ENCODE data around the gene TMTC1.

Gene TMTC1

DNA sequence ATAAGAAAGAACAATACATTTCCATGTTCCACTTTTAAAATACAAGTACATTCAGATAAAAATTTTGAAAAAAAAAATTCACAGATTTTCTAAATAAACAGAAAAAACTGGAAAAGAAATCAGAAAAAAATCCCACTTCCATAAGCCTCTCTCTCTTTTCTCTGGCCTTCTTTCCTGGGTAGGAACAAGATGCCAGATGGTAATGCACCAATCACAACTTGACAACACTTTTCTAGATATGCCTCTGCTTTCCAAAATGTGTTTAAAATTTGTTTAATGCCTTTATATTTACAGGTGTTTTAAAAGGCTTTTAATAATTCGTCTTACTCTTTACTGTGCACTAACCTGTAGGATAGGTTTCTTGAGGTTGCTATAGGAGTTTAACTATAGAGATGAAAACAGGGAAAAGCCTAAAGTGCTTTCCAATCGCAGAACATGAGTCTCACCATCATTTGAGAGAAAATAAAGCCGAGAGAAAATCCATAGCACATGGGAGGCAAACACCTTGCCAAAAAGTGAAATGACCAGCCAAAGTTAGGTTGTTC, 74.2 kb downstream of the TMTC1 start:
- no peak for DNase-seq (ENCODE audit: low spot score)

- DNase-seq (ENCODE audit: low spot score) = no peak
These were observed 74.7 kb downstream of the TMTC1 start for GRCh38 chr12:29709054-29709453.

- DNase-seq (ENCODE audit: low spot score) = no peak
These were observed 75.9 kb downstream of the TMTC1 start for GRCh38 chr12:29707846-29708245.

- no peak for DNase-seq (ENCODE audit: low spot score)
These were observed 77.4 kb downstream of the TMTC1 start for GRCh38 chr12:29706311-29706710.

DNA sequence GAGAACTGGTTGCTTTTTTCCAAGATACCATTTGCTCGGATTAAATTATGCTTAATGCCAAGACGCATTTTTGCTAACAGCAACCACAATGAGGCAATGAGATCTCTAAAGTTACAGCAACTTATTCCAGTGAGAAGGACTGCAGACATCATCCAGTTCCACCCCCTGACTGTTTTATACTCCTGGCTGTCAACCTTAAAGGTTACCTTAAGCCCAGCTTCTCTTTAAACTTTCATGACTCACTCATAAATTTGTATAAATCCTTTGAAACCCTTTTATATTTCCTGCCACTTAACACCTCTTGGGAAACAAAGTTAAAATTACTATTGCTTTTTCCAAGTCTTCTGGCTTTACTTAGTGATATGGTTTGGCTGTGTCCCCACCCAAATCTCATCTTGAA, 80.2 kb downstream of the TMTC1 start:
- DNase-seq (ENCODE audit: low spot score) = no peak

- no peak for DNase-seq (ENCODE audit: low spot score)
These were observed 80.8 kb downstream of the TMTC1 start for GRCh38 chr12:29702972-29703371.

GRCh38 chr12:29702222-29702621, 81.5 kb downstream of the TMTC1 start:
- no peak for DNase-seq (ENCODE audit: low spot score)

GRCh38 chr12:29700761-29701481, 82.8 kb downstream of the TMTC1 start:
- no peak for DNase-seq (ENCODE audit: low spot score)

DNA sequence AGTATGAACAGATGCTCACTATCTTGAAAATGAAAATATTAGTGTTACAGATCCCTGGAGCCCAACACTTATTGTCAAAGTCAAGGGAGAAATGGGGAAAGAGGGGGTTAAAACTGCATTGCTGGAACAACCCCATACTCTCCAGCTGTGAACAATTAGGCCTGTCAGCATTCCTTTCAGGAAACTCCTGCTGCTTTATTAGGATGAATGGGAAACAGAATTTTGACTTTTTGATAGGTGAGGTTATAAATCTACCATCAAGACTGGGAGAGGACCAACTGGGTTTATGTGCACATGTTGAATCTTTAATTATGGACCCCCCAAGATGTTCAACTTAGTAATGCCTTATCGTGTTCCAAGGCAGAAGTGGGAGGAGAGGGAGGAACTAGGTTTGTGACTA, 85.0 kb downstream of the TMTC1 start:
- DNase-seq (ENCODE audit: low spot score) = no peak

DNA sequence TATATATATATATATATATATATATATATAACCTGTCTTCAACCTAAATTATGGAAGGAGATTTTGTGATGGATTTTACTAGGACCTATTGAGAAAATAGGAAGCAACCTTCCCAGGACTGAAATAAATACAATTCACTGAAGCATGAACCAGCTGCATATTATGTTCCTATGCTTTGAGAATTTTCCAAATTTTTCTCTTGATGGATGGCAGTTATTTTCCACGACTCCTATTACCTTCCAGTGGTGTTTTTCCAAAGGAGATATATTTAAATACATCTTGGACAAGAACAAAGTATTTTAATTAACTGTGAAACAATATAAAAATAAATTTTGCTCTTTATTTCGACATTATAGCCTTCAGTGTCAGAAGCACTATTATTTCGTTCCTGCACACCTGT, 87.9 kb downstream of the TMTC1 start:
- no peak for DNase-seq (ENCODE audit: low spot score)

DNA sequence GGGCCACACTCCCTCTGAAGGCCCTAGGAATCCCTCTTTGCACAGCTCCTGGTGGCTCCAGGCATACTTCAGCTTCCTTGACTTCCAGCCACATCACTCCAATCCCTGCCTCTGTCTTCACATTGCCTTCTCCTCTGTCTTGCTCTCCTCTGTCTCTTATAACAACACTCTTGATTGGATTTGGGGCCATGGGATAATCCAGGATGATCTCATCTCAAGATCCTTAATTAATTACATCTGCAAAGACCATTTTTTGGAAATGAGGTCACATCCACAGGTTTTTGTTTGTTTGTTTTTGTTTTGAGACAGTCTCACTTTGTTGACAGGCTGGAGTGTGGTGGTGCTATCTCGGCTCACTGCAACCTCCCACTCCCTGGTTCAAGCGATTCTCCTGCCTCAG, 88.7 kb downstream of the TMTC1 start:
- DNase-seq (ENCODE audit: low spot score) = no peak

GRCh38 chr12:29694002-29694401, 89.7 kb downstream of the TMTC1 start:
- no peak for DNase-seq (ENCODE audit: low spot score)

- no peak for DNase-seq (ENCODE audit: low spot score)
These were observed 91.5 kb downstream of the TMTC1 start for GRCh38 chr12:29692237-29692636.

DNA sequence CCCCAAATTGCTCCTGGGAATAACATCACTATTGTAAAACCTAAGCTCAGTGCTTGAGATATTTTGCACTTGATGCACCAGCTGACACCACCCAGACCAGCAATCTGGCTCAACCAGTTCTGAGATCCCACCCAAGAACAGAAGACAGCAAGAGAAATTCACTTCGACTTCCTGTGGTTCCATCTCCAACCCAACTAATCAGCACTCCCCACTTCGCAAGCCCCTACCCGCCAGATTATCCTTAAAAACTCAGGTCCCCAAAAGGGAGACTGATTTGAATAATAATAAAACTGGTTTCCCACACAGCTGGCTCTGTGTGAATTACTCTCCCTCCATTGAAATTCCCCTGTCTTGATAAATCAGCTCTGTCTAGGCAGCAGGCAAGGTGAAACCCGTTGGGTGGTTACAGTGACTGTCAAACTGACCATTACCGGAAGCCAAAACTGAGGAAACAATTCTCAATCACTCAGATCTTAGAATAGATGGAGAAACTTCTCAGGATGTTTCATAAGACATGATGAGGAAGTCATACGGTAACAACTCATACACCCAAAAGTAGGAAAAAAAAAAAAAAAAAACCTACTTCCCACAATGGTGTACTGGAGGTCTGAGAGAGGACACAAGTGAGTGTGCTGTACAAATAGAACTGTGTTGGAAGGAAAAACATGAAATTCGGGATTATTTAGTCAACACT, 92.4 kb downstream of the TMTC1 start:
- DNase-seq (ENCODE audit: low spot score) = no peak

GRCh38 chr12:29690728-29691127, 93.0 kb downstream of the TMTC1 start:
- DNase-seq (ENCODE audit: low spot score) = no peak

GRCh38 chr12:29688914-29689313, 94.8 kb downstream of the TMTC1 start:
- DNase-seq (ENCODE audit: low spot score) = no peak

GRCh38 chr12:29682088-29682487, 101.7 kb downstream of the TMTC1 start:
- DNase-seq (ENCODE audit: low spot score) = no peak

DNA sequence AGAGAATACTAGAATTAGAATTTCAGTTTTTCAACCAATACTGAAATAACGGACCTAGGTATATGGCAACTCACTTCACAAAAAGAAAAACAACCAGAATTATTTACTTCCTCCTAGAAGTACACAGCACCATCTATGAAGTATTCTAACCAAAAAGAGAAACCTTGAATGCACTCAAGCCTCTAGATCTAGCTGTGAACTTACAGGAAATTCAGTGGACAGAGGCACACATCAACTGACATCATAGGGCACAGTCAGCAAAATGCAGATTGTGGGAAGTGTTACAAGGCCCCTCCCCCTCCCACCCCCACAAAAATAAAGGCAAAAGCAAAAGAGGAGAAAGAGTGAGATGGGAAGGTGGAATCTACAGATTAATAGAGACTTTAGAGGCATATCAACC, 102.4 kb downstream of the TMTC1 start:
- DNase-seq (ENCODE audit: low spot score) = no peak

- DNase-seq (ENCODE audit: low spot score) = no peak
These were observed 107.1 kb downstream of the TMTC1 start for GRCh38 chr12:29676676-29677075.

DNA sequence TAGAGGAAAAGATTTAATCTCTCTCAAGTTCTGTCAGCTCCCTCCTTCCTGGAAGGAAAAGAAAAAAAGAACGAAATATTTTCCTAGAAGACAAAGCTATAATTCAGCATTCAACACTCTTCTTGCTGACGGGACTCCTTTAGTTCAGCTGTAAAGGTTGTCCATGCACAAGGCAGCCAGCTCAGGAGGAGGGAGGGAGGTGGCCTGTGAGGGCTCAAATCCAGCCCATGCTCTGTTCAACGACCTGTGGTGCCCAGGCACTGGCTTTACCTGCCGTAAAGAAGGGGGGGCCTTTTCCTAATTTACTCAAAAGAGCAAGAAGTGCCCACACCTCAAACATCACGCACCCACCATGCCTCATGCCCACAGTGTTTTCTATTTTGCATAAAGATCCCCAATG, 109.3 kb downstream of the TMTC1 start:
- no peak for DNase-seq (ENCODE audit: low spot score)

- no peak for DNase-seq (ENCODE audit: low spot score)
These were observed 110.4 kb downstream of the TMTC1 start for GRCh38 chr12:29673346-29673745.

- no peak for DNase-seq (ENCODE audit: low spot score)
These were observed 111.2 kb downstream of the TMTC1 start for GRCh38 chr12:29672580-29672979.

DNA sequence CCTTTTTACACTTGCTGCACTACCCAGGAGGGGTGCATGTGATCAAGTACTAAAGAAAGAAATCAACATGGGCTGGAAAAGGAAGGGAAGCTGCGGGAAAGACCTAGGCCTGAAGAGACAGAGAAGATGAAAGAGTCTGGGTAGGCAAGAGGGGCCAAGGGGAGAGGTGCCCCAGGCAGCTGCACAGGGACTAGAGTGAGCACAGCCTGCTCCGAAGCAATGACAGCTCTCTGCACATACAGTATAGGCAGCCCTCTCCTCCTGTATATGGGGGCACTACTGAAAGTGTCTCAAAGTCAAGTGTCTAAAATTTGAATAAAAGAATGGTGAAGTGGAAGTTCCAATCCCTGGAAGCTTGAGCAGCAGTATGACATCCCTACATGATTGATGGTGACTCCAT, 112.0 kb downstream of the TMTC1 start:
- no peak for DNase-seq (ENCODE audit: low spot score)

DNA sequence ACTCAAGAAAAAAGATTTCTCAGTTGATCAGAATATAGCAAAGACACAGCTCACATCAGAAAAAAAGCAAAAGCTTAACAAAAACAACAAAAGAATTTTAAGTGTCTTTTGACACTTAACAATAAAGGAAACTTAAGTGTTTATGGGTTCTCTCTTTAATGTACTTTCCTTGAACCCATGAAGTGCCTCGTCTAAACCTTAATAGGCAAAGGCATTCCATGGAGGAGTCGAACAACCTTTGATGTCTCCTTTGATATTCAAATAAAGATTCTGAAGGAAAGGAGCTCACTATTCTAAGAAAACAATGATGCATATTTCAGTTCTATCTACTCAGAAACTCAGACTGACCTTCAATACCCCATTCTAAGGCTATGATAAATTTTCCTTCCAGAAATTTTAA, 116.7 kb downstream of the TMTC1 start:
- DNase-seq (ENCODE audit: low spot score) = no peak
